IPS-15b (cell line): ENCODE results near the gene RAPGEF3.
A peak's percentile ranks its signal among the peaks of the same experiment; 100 is the strongest.

ENCODE experiments used
- H3K27me3 ChIP-seq: one replicate; pipeline ENCODE4 v1.6.1; 2013; ENCODE audit warnings: low read length; ENCODE audit not compliant: control insufficient read depth, insufficient read depth
- H3K36me3 ChIP-seq: one replicate; pipeline ENCODE4 v1.6.1; 2013; ENCODE audit warnings: low read length; ENCODE audit not compliant: control insufficient read depth, insufficient read depth
- H3K4me1 ChIP-seq: one replicate; pipeline ENCODE4 v1.6.1; 2013; ENCODE audit warnings: mild to moderate bottlenecking, low read length; ENCODE audit not compliant: control insufficient read depth, insufficient read depth
- H3K4me3 ChIP-seq: one replicate; pipeline ENCODE4 v1.5.1; 2013; ENCODE audit warnings: low read depth, low read length
- H3K9ac ChIP-seq: one replicate; pipeline ENCODE4 v1.6.1; 2013; ENCODE audit warnings: low read depth, mild to moderate bottlenecking, low read length
- H3K9me3 ChIP-seq: one replicate; pipeline ENCODE4 v1.6.1; 2013; ENCODE audit warnings: mild to moderate bottlenecking, low read length; ENCODE audit not compliant: control insufficient read depth, insufficient read depth

RAPGEF3 gene

DNA sequence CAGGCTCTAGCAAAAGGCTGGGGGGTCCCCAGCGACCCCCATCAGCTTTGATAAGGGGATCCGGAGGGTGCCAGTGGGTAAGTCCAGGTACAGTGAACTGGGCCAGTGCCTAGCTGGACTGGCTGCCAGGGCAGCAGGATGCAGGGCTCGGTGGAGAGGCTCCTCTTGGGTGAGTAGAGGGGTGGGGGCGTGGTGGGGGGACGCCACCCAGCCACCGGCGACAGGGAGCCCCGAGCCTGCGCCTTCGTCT lies 171 bp downstream of the RAPGEF3 start:
- Histone ChIP-seq H3K36me3 (peaks cover 8% of the 10 kb centered on the region), H3K4me1 (no peaks in the 10 kb centered on the region), H3K4me3 (peak overlapping the region; percentile 62), H3K27me3 (peaks cover 9% of the 10 kb centered on the region), H3K9ac (no peak overlapping the region), H3K9me3 (no peaks in the 10 kb centered on the region)

- Histone ChIP-seq H3K27me3 (peaks cover 9% of the 10 kb centered on the region), H3K9ac (no peak overlapping the region), H3K4me3 (peak overlapping the region; percentile 62), H3K9me3 (no peaks in the 10 kb centered on the region), H3K36me3 (peaks cover 8% of the 10 kb centered on the region), H3K4me1 (no peaks in the 10 kb centered on the region)
Observed at GRCh38 chr12:47757840-47758583, 668 bp downstream of the RAPGEF3 start.

DNA sequence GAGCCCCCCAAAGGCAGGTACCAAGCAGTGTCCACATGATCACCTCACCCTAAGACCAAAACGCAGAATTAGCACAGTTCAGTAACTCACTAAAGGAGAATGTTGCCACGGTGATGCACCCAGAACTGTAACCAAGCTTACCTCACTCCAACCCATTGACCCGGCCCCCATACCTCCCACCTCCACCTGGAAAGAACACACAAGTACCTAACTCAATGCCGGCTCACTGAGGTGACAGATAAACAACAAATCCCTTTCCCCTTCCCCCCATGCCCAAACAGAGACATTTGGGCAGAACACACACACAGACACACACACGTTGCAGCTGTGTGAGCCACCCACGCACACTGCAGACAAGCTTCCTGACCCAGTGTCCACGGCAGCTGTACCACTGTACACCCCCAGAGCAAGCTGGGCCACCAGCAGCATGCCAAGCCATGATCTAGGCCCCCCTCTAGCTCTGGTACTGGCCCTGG lies 1.3 kb downstream of the RAPGEF3 start:
- Histone ChIP-seq H3K4me1 (no peaks in the 10 kb centered on the region), H3K9me3 (no peaks in the 10 kb centered on the region), H3K36me3 (peaks cover 8% of the 10 kb centered on the region), H3K4me3 (no peak overlapping the region), H3K27me3 (peaks cover 9% of the 10 kb centered on the region), H3K9ac (no peak overlapping the region)

- Histone ChIP-seq H3K36me3 (peaks cover 8% of the 10 kb centered on the region), H3K4me1 (no peaks in the 10 kb centered on the region), H3K4me3 (no peak overlapping the region), H3K9ac (no peak overlapping the region), H3K27me3 (peaks cover 9% of the 10 kb centered on the region), H3K9me3 (no peaks in the 10 kb centered on the region)
Observed at GRCh38 chr12:47755655-47756562, 2.8 kb downstream of the RAPGEF3 start.

- no peak overlapping the region for H3K4me3 ChIP-seq
- peaks cover 8% of the 10 kb centered on the region for H3K36me3 ChIP-seq
- H3K4me1 ChIP-seq, result no peaks in the 10 kb centered on the region
- no peaks in the 10 kb centered on the region for H3K9me3 ChIP-seq
- H3K9ac ChIP-seq, result no peak overlapping the region
- H3K27me3 ChIP-seq, result peaks cover 9% of the 10 kb centered on the region
Observed at GRCh38 chr12:47754881-47755280, 3.8 kb downstream of the RAPGEF3 start.

- H3K9ac ChIP-seq, result no peak overlapping the region
- H3K4me1 ChIP-seq, result no peaks in the 10 kb centered on the region
- no peaks in the 10 kb centered on the region for H3K9me3 ChIP-seq
- no peak overlapping the region for H3K4me3 ChIP-seq
- H3K36me3 ChIP-seq, result peaks cover 8% of the 10 kb centered on the region
- peaks cover 9% of the 10 kb centered on the region for H3K27me3 ChIP-seq
Observed at GRCh38 chr12:47754126-47754525, 4.6 kb downstream of the RAPGEF3 start.

GRCh38 chr12:47753021-47754001 lies 5.4 kb downstream of the RAPGEF3 start:
- Histone ChIP-seq H3K4me1 (no peaks in the 10 kb centered on the region), H3K36me3 (peaks cover 8% of the 10 kb centered on the region), H3K9ac (no peak overlapping the region), H3K4me3 (no peak overlapping the region), H3K27me3 (peaks cover 9% of the 10 kb centered on the region), H3K9me3 (no peaks in the 10 kb centered on the region)

DNA sequence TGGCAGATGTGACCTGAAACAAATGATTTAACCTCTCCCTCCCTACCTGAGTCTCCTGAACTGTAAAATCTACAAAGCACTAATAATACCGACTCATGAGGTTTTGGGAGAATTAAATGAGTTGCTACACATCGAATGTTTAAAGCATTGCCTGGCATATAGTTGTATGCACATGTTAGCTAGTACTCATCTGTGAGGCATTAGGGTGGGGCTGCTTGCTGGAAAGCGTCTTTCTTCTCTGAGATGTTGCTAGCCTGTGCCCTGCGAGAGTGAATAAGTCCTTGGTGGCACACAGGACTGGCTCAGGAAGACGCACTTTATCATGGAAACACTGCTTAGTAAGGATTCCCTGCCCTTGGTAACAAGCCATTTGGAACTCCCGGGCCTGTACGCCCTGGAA lies 6.1 kb downstream of the RAPGEF3 start:
- H3K4me1 ChIP-seq, result no peaks in the 10 kb centered on the region
- peaks cover 6% of the 10 kb centered on the region for H3K27me3 ChIP-seq
- peaks cover 7% of the 10 kb centered on the region for H3K36me3 ChIP-seq
- no peaks in the 10 kb centered on the region for H3K9me3 ChIP-seq
- no peak overlapping the region for H3K4me3 ChIP-seq
- H3K9ac ChIP-seq, result no peak overlapping the region

- no peak overlapping the region for H3K9ac ChIP-seq
- peaks cover 6% of the 10 kb centered on the region for H3K36me3 ChIP-seq
- no peak overlapping the region for H3K4me3 ChIP-seq
- H3K27me3 ChIP-seq, result peaks cover 2% of the 10 kb centered on the region
- no peaks in the 10 kb centered on the region for H3K9me3 ChIP-seq
- H3K4me1 ChIP-seq, result no peaks in the 10 kb centered on the region
Observed at GRCh38 chr12:47752121-47752520, 6.6 kb downstream of the RAPGEF3 start.

DNA sequence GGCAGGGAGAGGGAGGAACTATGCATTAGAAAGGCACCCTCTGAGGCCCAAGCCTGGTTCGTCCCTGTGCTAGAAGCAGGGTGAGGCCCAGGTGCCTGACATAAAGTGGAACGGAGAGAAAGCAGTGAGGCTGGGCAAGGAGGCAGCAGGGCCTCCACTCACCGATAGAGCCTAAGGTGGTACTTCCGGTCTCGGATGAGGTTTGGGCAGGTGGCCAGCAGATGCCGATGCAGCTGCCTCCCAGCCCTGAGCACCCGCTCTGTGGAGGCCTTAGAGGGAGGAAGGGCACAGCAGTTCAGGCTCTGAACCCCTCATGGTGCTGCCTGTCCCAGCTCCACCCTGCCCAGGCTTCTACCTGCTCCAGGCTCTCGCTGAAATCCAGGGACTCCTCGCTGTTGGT lies 7.1 kb downstream of the RAPGEF3 start:
- Histone ChIP-seq H3K4me1 (no peaks in the 10 kb centered on the region), H3K9ac (no peak overlapping the region)

GRCh38 chr12:47750916-47751470 lies 7.7 kb downstream of the RAPGEF3 start:
- Histone ChIP-seq H3K9ac (no peak overlapping the region), H3K36me3 (peaks cover 5% of the 10 kb centered on the region), H3K27me3 (no peaks in the 10 kb centered on the region), H3K4me1 (no peaks in the 10 kb centered on the region), H3K4me3 (no peak overlapping the region), H3K9me3 (no peaks in the 10 kb centered on the region)

More for the DNA sequence above, 7.1 kb downstream of the RAPGEF3 start:
- no peaks in the 10 kb centered on the region for H3K27me3 ChIP-seq
- H3K4me3 ChIP-seq, result no peak overlapping the region
- peaks cover 6% of the 10 kb centered on the region for H3K36me3 ChIP-seq
- no peaks in the 10 kb centered on the region for H3K9me3 ChIP-seq
